ENCODE results near the gene NPAS3. TPM values are rescaled to one million over a fixed set of nuclear protein-coding genes. Genes with fewer than 3 reads are reported as not detected.
A peak's percentile ranks its signal among the peaks of the same experiment; 100 is the strongest.

The NPAS3 gene
- total and polyA plus RNA-seq, 8 donors, result 0.09 to 0.79 (median 0.56) TPM

DNA sequence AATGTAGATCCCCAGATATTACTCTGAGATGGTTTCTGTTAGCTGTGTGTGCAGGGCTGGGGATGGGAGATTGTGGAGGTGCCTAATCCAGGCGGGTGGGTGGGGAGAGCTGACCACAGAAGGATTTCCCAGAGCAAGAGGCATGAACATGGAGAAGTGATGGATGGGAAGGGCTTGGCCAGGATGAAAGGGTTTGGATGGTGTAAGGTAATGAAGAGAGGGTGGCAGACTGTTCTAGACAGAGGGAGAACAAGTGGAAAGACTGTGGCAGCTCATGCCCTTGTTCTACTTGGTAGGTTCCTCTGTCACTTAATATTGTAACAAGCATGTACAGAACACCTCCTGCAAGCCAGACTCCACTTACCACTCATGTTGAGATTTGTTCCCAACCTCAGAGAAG, 187.8 kb downstream of the NPAS3 start:
- intact Hi-C loops (cut with DNase I), result no loop called here
- no peaks in the 10 kb centered on the region for H3K9me3 ChIP-seq
- no peaks in the 10 kb centered on the region for H3K4me1 ChIP-seq
- no peak overlapping the region for H3K4me3 ChIP-seq
- no peak for DNase-seq
- H3K27me3 ChIP-seq, result no peaks in the 10 kb centered on the region
- H3K27ac ChIP-seq, result no peak overlapping the region
- ATAC-seq, result no peak
- TF ChIP-seq, protein P1, sequence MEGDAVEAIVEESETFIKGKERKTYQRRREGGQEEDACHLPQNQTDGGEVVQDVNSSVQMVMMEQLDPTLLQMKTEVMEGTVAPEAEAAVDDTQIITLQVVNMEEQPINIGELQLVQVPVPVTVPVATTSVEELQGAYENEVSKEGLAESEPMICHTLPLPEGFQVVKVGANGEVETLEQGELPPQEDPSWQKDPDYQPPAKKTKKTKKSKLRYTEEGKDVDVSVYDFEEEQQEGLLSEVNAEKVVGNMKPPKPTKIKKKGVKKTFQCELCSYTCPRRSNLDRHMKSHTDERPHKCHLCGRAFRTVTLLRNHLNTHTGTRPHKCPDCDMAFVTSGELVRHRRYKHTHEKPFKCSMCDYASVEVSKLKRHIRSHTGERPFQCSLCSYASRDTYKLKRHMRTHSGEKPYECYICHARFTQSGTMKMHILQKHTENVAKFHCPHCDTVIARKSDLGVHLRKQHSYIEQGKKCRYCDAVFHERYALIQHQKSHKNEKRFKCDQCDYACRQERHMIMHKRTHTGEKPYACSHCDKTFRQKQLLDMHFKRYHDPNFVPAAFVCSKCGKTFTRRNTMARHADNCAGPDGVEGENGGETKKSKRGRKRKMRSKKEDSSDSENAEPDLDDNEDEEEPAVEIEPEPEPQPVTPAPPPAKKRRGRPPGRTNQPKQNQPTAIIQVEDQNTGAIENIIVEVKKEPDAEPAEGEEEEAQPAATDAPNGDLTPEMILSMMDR (IDR thresholded peaks at IDR 0.05), result no peak
- H3K36me3 ChIP-seq, result no peaks in the 10 kb centered on the region

DNA sequence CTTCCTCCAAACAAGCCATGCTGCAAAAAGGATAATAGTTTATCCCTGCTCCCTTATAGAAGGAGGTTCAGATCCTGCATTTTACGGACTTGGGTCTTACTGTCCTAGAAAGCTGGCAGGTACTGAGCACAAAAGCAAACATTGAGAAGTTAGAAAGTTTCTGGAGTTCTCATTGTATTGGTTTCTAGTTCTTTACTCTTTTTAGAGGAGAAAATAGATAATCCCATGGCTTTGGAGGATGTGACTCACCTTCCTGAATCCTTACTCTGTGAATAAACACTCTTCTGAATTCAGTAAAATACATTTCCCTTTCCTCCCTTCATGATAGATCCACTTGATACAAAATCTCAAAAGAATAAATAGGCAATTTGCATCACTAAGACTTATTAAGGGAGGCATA, 188.9 kb downstream of the NPAS3 start:
- H3K9me3 ChIP-seq, result no peaks in the 10 kb centered on the region
- H3K27me3 ChIP-seq, result no peaks in the 10 kb centered on the region
- H3K4me3 ChIP-seq, result no peak overlapping the region
- no peak overlapping the region for H3K27ac ChIP-seq
- intact Hi-C loops (cut with DNase I), result no loop called here
- DNase-seq (no peak), ATAC-seq (no peak)
- H3K36me3 ChIP-seq, result no peaks in the 10 kb centered on the region
- TF ChIP-seq, protein P1 (IDR thresholded peaks at IDR 0.05), result no peak
- no peaks in the 10 kb centered on the region for H3K4me1 ChIP-seq

- Histone ChIP-seq H3K4me3 (no peak overlapping the region), H3K9me3 (no peaks in the 10 kb centered on the region), H3K27me3 (no peaks in the 10 kb centered on the region), H3K36me3 (no peaks in the 10 kb centered on the region), H3K4me1 (no peaks in the 10 kb centered on the region), H3K27ac (no peak overlapping the region)
- intact Hi-C loops (cut with DNase I), result no loop called here
- TF ChIP-seq, protein P1 (IDR thresholded peaks at IDR 0.05), result no peak
- ATAC-seq (no peak), DNase-seq (no peak)
Measured at GRCh38 chr14:33131801-33132200, 193.1 kb downstream of the NPAS3 start.

DNA sequence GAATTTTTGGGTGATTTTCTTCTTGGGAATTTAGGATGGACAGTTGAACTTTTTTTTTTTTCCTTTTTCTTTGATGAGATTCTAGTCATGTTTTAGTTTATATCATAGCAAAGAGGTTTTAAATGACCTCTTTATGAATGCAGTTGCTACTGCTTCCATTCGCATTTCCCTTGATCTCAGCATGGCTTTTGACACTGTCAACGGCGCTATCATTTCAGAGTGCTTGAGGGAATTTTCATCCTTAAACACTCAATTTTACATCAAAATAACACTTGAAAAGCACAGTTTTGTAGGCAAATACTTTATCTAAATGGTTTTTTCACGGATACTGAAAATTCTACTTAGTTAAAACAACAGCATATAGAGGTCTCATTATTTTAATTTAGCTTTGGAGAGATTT, 195.5 kb downstream of the NPAS3 start:
- no peak for ATAC-seq
- Histone ChIP-seq H3K9me3 (no peaks in the 10 kb centered on the region), H3K27ac (no peak overlapping the region), H3K36me3 (no peaks in the 10 kb centered on the region), H3K27me3 (no peaks in the 10 kb centered on the region), H3K4me3 (no peak overlapping the region), H3K4me1 (no peaks in the 10 kb centered on the region)
- DNase-seq, result no peak
- intact Hi-C loops (cut with DNase I), result no loop called here
- TF ChIP-seq, protein P1 (IDR thresholded peaks at IDR 0.05), result no peak

GRCh38 chr14:33134975-33135374, 196.3 kb downstream of the NPAS3 start:
- no peaks in the 10 kb centered on the region for H3K27me3 ChIP-seq
- H3K36me3 ChIP-seq, result no peaks in the 10 kb centered on the region
- ATAC-seq, result no peak
- no peaks in the 10 kb centered on the region for H3K4me1 ChIP-seq
- no peaks in the 10 kb centered on the region for H3K9me3 ChIP-seq
- no peak overlapping the region for H3K27ac ChIP-seq
- intact Hi-C loops (cut with DNase I), result no loop called here
- TF ChIP-seq, protein P1 (IDR thresholded peaks at IDR 0.05), result no peak
- peak in 1 of 4 donors; percentile 3 for DNase-seq
- H3K4me3 ChIP-seq, result no peak overlapping the region

Measured in left lung (tissue), 10 donors.